Measurements from ENCODE around the gene TIGD3. TPM values are rescaled to one million over a fixed set of nuclear protein-coding genes. Genes with fewer than 3 reads are reported as not detected.

Gene TIGD3
- total and polyA plus RNA-seq, 2 of the 13 experiments (the other 11 are each of a cell fraction or from before 2014, with no cell fraction given): 0.49 to 4.9 TPM

GRCh38 chr11:65305501-65306268 lies 48.9 kb upstream of the TIGD3 start (continued):
- TF ChIP-seq SCMH1 (CRISPR knock-in tag; IDR thresholded peaks at IDR 0.05; ENCODE audit: borderline replicate concordance) (no peak), PAF1 (CRISPR knock-in tag; IDR thresholded peaks at IDR 0.05) (no peak), ZNF329 (CRISPR knock-in tag; IDR thresholded peaks at IDR 0.05; ENCODE audit: low read depth) (no peak), ZNF724P (CRISPR knock-in tag; IDR thresholded peaks at IDR 0.05; ENCODE audit: borderline replicate concordance) (no peak), EEA1 (CRISPR knock-in tag; IDR thresholded peaks at IDR 0.05; ENCODE audit: borderline replicate concordance) (no peak), ZNF205 (CRISPR knock-in tag; IDR thresholded peaks at IDR 0.05) (peak; percentile 17; the same call in 1 of the 2 replicates), JUN (CRISPR knock-in tag; IDR thresholded peaks at IDR 0.05) (no peak; the same call in 1 of the 2 replicates), EED (CRISPR knock-in tag; IDR thresholded peaks at IDR 0.05) (no peak; the same call in 1 of the 2 replicates), ZNF646 (CRISPR knock-in tag; IDR thresholded peaks at IDR 0.05) (peak; percentile 19; the same call in 1 of the 2 replicates), RFXANK (CRISPR knock-in tag; IDR thresholded peaks at IDR 0.05) (0 out of 2 replicates have a peak, but pooled peaks have one; percentile 62), GPBP1L1 (CRISPR knock-in tag; IDR thresholded peaks at IDR 0.05) (no peak), ZC3H13 (CRISPR knock-in tag; IDR thresholded peaks at IDR 0.05) (no peak), KDM5A (IDR thresholded peaks at IDR 0.05; ENCODE audit: borderline replicate concordance, low read length) (no peak; the same call in 1 of the 2 replicates), ZNF558 (CRISPR knock-in tag; IDR thresholded peaks at IDR 0.05; ENCODE audit: borderline replicate concordance) (no peak), HES4 (CRISPR knock-in tag; IDR thresholded peaks at IDR 0.05; ENCODE audit: borderline replicate concordance) (no peak), BRF2 (CRISPR knock-in tag; IDR thresholded peaks at IDR 0.05) (no peak), PHB2 (IDR thresholded peaks at IDR 0.05; ENCODE audit: partially characterized antibody) (no peak)
- TF ChIP-seq, protein P1, sequence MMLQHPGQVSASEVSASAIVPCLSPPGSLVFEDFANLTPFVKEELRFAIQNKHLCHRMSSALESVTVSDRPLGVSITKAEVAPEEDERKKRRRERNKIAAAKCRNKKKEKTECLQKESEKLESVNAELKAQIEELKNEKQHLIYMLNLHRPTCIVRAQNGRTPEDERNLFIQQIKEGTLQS (CRISPR knock-in tag; IDR thresholded peaks at IDR 0.05): peak; percentile 65; the same call in 1 of the 2 replicates
- TF ChIP-seq, protein P2, sequence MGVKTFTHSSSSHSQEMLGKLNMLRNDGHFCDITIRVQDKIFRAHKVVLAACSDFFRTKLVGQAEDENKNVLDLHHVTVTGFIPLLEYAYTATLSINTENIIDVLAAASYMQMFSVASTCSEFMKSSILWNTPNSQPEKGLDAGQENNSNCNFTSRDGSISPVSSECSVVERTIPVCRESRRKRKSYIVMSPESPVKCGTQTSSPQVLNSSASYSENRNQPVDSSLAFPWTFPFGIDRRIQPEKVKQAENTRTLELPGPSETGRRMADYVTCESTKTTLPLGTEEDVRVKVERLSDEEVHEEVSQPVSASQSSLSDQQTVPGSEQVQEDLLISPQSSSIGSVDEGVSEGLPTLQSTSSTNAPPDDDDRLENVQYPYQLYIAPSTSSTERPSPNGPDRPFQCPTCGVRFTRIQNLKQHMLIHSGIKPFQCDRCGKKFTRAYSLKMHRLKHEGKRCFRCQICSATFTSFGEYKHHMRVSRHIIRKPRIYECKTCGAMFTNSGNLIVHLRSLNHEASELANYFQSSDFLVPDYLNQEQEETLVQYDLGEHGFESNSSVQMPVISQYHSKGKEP (CRISPR knock-in tag; IDR thresholded peaks at IDR 0.05): no peak
